IMR-90 (cell line): ENCODE results near the gene C1QL4.

Source experiments
- FOS ChIP-seq: fragments of 150-350 bp; IDR thresholded peaks from 2 replicates; pipeline ENCODE4 v1.6.1; 2016; ENCODE audit warnings: low read depth, low read length
- MAFK ChIP-seq: IDR thresholded peaks from 2 replicates; pipeline ENCODE4 v1.6.1; 2012; ENCODE audit warnings: low read depth, low read length, improper control_type of control experiment
- MXI1 ChIP-seq: IDR thresholded peaks from 2 replicates; pipeline ENCODE4 v1.6.1; 2012; ENCODE audit warnings: low read depth, mild to moderate bottlenecking, low read length, moderate library complexity, borderline replicate concordance
- POLR2A ChIP-seq: IDR thresholded peaks from 2 replicates; pipeline ENCODE4 v1.6.1; 2012; ENCODE audit warnings: mild to moderate bottlenecking, low read depth, low read length
- TF ChIP-seq, protein P1 (sequence below): conservative IDR thresholded peaks from 2 replicates; pipeline ENCODE4 v1.5.1; 2012; ENCODE audit warnings: mild to moderate bottlenecking, low read depth, low read length, improper control_type of control experiment

GRCh38 chr12:49340971-49341776, 4.2 kb upstream of the C1QL4 start:
- TF ChIP-seq, protein P1, sequence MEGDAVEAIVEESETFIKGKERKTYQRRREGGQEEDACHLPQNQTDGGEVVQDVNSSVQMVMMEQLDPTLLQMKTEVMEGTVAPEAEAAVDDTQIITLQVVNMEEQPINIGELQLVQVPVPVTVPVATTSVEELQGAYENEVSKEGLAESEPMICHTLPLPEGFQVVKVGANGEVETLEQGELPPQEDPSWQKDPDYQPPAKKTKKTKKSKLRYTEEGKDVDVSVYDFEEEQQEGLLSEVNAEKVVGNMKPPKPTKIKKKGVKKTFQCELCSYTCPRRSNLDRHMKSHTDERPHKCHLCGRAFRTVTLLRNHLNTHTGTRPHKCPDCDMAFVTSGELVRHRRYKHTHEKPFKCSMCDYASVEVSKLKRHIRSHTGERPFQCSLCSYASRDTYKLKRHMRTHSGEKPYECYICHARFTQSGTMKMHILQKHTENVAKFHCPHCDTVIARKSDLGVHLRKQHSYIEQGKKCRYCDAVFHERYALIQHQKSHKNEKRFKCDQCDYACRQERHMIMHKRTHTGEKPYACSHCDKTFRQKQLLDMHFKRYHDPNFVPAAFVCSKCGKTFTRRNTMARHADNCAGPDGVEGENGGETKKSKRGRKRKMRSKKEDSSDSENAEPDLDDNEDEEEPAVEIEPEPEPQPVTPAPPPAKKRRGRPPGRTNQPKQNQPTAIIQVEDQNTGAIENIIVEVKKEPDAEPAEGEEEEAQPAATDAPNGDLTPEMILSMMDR, result no peak
- TF ChIP-seq POLR2A (no peak), MAFK (no peak), FOS (no peak), MXI1 (no peak)
